HUES6 (cell line): ENCODE results near the gene RASA4.
"Not testable (repeated sequence)": the region's sequence is repeated elsewhere in the genome, so short reads cannot be mapped to it uniquely, and the experiment has no call there.

Source experiments
- H3K27ac ChIP-seq: 2 replicates; pipeline ENCODE4 v1.7.0; 2013; ENCODE audit warnings: low read depth, mild to moderate bottlenecking, low read length, inconsistent platforms
- H3K27me3 ChIP-seq: 2 replicates; pipeline ENCODE4 v1.6.1; 2013; ENCODE audit warnings: low read length; ENCODE audit not compliant: control insufficient read depth, insufficient read depth
- H3K36me3 ChIP-seq: 2 replicates; pipeline ENCODE4 v1.6.1; 2013; ENCODE audit warnings: low read length; ENCODE audit not compliant: control insufficient read depth, insufficient read depth
- H3K4me1 ChIP-seq: 2 replicates; pipeline ENCODE4 v1.6.1; 2013; ENCODE audit warnings: low read length; ENCODE audit not compliant: control insufficient read depth, insufficient read depth
- H3K4me3 ChIP-seq: 2 replicates; pipeline ENCODE4 v1.5.1; 2013; ENCODE audit warnings: low read depth, low read length
- H3K9ac ChIP-seq: one replicate; pipeline ENCODE4 v1.6.1; 2013; ENCODE audit warnings: mild to moderate bottlenecking, low read length
- H3K9me3 ChIP-seq: 2 replicates; pipeline ENCODE4 v1.6.1; 2013; ENCODE audit warnings: low read depth, low read length; ENCODE audit not compliant: control insufficient read depth, insufficient read depth

The RASA4 gene

GRCh38 chr7:102604431-102605145, 12.0 kb downstream of the RASA4 start:
- H3K9me3 ChIP-seq, H3K27ac ChIP-seq, H3K27me3 ChIP-seq, H3K4me1 ChIP-seq, H3K36me3 ChIP-seq, H3K9ac ChIP-seq, H3K4me3 ChIP-seq: not testable (repeated sequence)

- not testable (repeated sequence) for H3K9me3 ChIP-seq, H3K36me3 ChIP-seq
These were observed 14.2 kb downstream of the RASA4 start for GRCh38 chr7:102602317-102602716.

GRCh38 chr7:102599699-102600098, 16.9 kb downstream of the RASA4 start:
- not testable (repeated sequence) for H3K9me3 ChIP-seq, H3K4me1 ChIP-seq, H3K27me3 ChIP-seq, H3K4me3 ChIP-seq, H3K36me3 ChIP-seq, H3K27ac ChIP-seq, H3K9ac ChIP-seq

More at GRCh38 chr7:102602317-102602716, 14.2 kb downstream of the RASA4 start:
- H3K27me3 ChIP-seq, H3K4me3 ChIP-seq, H3K27ac ChIP-seq, H3K9ac ChIP-seq, H3K4me1 ChIP-seq: not testable (repeated sequence)

- not testable (repeated sequence) for H3K4me3 ChIP-seq, H3K9ac ChIP-seq, H3K4me1 ChIP-seq, H3K9me3 ChIP-seq, H3K27ac ChIP-seq, H3K36me3 ChIP-seq, H3K27me3 ChIP-seq
These were observed 20.5 kb downstream of the RASA4 start for GRCh38 chr7:102596036-102596435.

- H3K9me3 ChIP-seq, H3K36me3 ChIP-seq, H3K9ac ChIP-seq, H3K27ac ChIP-seq, H3K4me1 ChIP-seq, H3K27me3 ChIP-seq, H3K4me3 ChIP-seq: not testable (repeated sequence)
These were observed 22.8 kb downstream of the RASA4 start for GRCh38 chr7:102593637-102594334.

GRCh38 chr7:102592477-102593019, 24.0 kb downstream of the RASA4 start:
- not testable (repeated sequence) for H3K27me3 ChIP-seq, H3K4me1 ChIP-seq, H3K4me3 ChIP-seq, H3K9ac ChIP-seq, H3K9me3 ChIP-seq, H3K36me3 ChIP-seq, H3K27ac ChIP-seq

- H3K27me3 ChIP-seq, H3K27ac ChIP-seq, H3K4me1 ChIP-seq, H3K36me3 ChIP-seq, H3K9me3 ChIP-seq, H3K4me3 ChIP-seq, H3K9ac ChIP-seq: not testable (repeated sequence)
These were observed 26.7 kb downstream of the RASA4 start for GRCh38 chr7:102589857-102590256.

GRCh38 chr7:102583495-102583894, 33.1 kb downstream of the RASA4 start:
- not testable (repeated sequence) for H3K4me1 ChIP-seq, H3K9ac ChIP-seq, H3K9me3 ChIP-seq, H3K36me3 ChIP-seq, H3K27ac ChIP-seq, H3K27me3 ChIP-seq, H3K4me3 ChIP-seq

GRCh38 chr7:102581722-102582121, 34.8 kb downstream of the RASA4 start:
- H3K36me3 ChIP-seq, H3K4me3 ChIP-seq, H3K27me3 ChIP-seq, H3K9me3 ChIP-seq, H3K4me1 ChIP-seq, H3K9ac ChIP-seq, H3K27ac ChIP-seq: not testable (repeated sequence)

GRCh38 chr7:102578486-102578885, 38.1 kb downstream of the RASA4 start:
- not testable (repeated sequence) for H3K9ac ChIP-seq, H3K27ac ChIP-seq, H3K4me3 ChIP-seq, H3K9me3 ChIP-seq, H3K36me3 ChIP-seq, H3K4me1 ChIP-seq, H3K27me3 ChIP-seq

GRCh38 chr7:102577315-102578240, 39.0 kb downstream of the RASA4 start:
- not testable (repeated sequence) for H3K36me3 ChIP-seq, H3K4me3 ChIP-seq, H3K27me3 ChIP-seq, H3K9me3 ChIP-seq, H3K4me1 ChIP-seq, H3K9ac ChIP-seq, H3K27ac ChIP-seq
